ENCODE results near the gene GRIK4. TPM values are rescaled to one million over a fixed set of nuclear protein-coding genes. Genes with fewer than 3 reads are reported as not detected.

GRIK4 gene
- total and polyA plus RNA-seq, 2 of the 4 experiments (the other 2 are of a cell fraction) = 0.18 to 0.38 TPM

- WGBS, 2 experiments (ENCODE audit: extremely low coverage in 2 of 2, insufficient read length in 1 of 2) = 20% methylated on average over 1 of the region's 7 CpGs; no CpG with 5 or more reads in 1 of the 2 experiments
- no peak overlapping the region for H3K14ac ChIP-seq (replicated peaks; ENCODE audit: low read depth, low read length)
- H3K9ac ChIP-seq (ENCODE audit: low read depth, low read length) = no peak overlapping the region
- H4K5ac ChIP-seq (ENCODE audit: low read depth, low read length) = no peak overlapping the region
- peaks cover 5% of the 10 kb centered on the region for H3K27me3 ChIP-seq (ENCODE audit: control insufficient read depth, insufficient read depth, low read length)
- TF ChIP-seq, protein P1, sequence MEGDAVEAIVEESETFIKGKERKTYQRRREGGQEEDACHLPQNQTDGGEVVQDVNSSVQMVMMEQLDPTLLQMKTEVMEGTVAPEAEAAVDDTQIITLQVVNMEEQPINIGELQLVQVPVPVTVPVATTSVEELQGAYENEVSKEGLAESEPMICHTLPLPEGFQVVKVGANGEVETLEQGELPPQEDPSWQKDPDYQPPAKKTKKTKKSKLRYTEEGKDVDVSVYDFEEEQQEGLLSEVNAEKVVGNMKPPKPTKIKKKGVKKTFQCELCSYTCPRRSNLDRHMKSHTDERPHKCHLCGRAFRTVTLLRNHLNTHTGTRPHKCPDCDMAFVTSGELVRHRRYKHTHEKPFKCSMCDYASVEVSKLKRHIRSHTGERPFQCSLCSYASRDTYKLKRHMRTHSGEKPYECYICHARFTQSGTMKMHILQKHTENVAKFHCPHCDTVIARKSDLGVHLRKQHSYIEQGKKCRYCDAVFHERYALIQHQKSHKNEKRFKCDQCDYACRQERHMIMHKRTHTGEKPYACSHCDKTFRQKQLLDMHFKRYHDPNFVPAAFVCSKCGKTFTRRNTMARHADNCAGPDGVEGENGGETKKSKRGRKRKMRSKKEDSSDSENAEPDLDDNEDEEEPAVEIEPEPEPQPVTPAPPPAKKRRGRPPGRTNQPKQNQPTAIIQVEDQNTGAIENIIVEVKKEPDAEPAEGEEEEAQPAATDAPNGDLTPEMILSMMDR (conservative IDR thresholded peaks at IDR 0.05; ENCODE audit: low read depth, low read length) = no peak
- TF ChIP-seq CHD1 (IDR thresholded peaks at IDR 0.05; ENCODE audit: low read depth, low read length) (no peak), ELK1 (IDR thresholded peaks at IDR 0.05; ENCODE audit: borderline replicate concordance, low read depth, low read length) (no peak), BHLHE40 (IDR thresholded peaks at IDR 0.05; ENCODE audit: low read depth, low read length) (no peak), RAD21 (IDR thresholded peaks at IDR 0.05; ENCODE audit: low read length) (no peak), FOS (IDR thresholded peaks at IDR 0.05; ENCODE audit: low read depth, low read length) (no peak), NFE2L2 (IDR thresholded peaks at IDR 0.05; ENCODE audit: low read depth, low read length) (no peak), SMC3 (IDR thresholded peaks at IDR 0.05; ENCODE audit: low read depth, low read length) (no peak), USF2 (IDR thresholded peaks at IDR 0.05; ENCODE audit: low read depth, low read length) (no peak), MAFK (IDR thresholded peaks at IDR 0.05; ENCODE audit: low read depth, low read length) (no peak), CEBPB (IDR thresholded peaks at IDR 0.05; ENCODE audit: low read depth, low read length) (no peak), MXI1 (IDR thresholded peaks at IDR 0.05; ENCODE audit: borderline replicate concordance, low read depth, low read length) (no peak), RCOR1 (IDR thresholded peaks at IDR 0.05; ENCODE audit: insufficient replicate concordance, low read length) (no peak), MAZ (IDR thresholded peaks at IDR 0.05; ENCODE audit: borderline replicate concordance, low read depth, low read length) (no peak), POLR2A (IDR thresholded peaks at IDR 0.05; ENCODE audit: low read depth, low read length) (no peak), RFX5 (IDR thresholded peaks at IDR 0.05; ENCODE audit: low read depth, low read length) (no peak)
- CTCF ChIA-PET = no interaction called here
- in situ Hi-C loops (cut with MboI; ENCODE audit: low sequenced_read_pairs) = no loop called here
- H2AK9ac ChIP-seq (replicated peaks; ENCODE audit: low read depth, low read length, poor library complexity) = no peak overlapping the region
- DNase-seq (no peak), ATAC-seq (ENCODE audit: low read depth) (no peak)
- no peaks in the 10 kb centered on the region for H3K36me3 ChIP-seq (ENCODE audit: control insufficient read depth, insufficient read depth, low read length)
- no peak overlapping the region for H3K4me2 ChIP-seq (ENCODE audit: low read depth, low read length)
- H3K4me1 ChIP-seq (ENCODE audit: control insufficient read depth, insufficient read depth, low read length) = no peaks in the 10 kb centered on the region
- no peak overlapping the region for H3K23ac ChIP-seq (ENCODE audit: low read depth, low read length)
- H3K27ac ChIP-seq (ENCODE audit: insufficient read depth, low read length) = no peak overlapping the region
- no peak overlapping the region for H2AK5ac ChIP-seq (ENCODE audit: low read depth, low read length)
- H3K18ac ChIP-seq (ENCODE audit: low read depth, low read length) = no peak overlapping the region
- no peaks in the 10 kb centered on the region for H3K9me3 ChIP-seq (ENCODE audit: control insufficient read depth, insufficient read depth, low read length)
- no peak overlapping the region for H4K8ac ChIP-seq (ENCODE audit: low read depth in 2 of 2, low read length in 2 of 2)
- no peak overlapping the region for H4K91ac ChIP-seq (ENCODE audit: insufficient read depth, low read depth, low read length)
- no peak overlapping the region for H2AFZ ChIP-seq (replicated peaks; ENCODE audit: low read length, poor library complexity)
- no peak overlapping the region for H3K56ac ChIP-seq (ENCODE audit: extremely low read depth, insufficient read depth, low read length)
- no peaks in the 10 kb centered on the region for H4K20me1 ChIP-seq (ENCODE audit: insufficient read depth, low read length)
- POLR2A ChIA-PET (ENCODE audit: unreplicated experiment) = no interaction called here
- no peaks in the 10 kb centered on the region for H3K79me1 ChIP-seq (ENCODE audit: low read depth in 1 of 2, low read length in 2 of 2)
- dilution Hi-C loops (cut with HindIII; ENCODE audit: low sequenced_read_pairs, unreplicated experiment) = no loop called here
- no peak overlapping the region for H2BK5ac ChIP-seq (ENCODE audit: low read depth, low read length, poor library complexity, severe bottlenecking)
- no peak overlapping the region for H2BK20ac ChIP-seq (ENCODE audit: low read depth, low read length)
- intact Hi-C loops (cut with micrococcal nuclease) = no loop called here
- no TSS peak for BruUV-seq (replicated peaks)
- no peak overlapping the region for H2BK120ac ChIP-seq (ENCODE audit: low read depth, low read length)
- H2BK15ac ChIP-seq (ENCODE audit: low read depth, low read length) = no peak overlapping the region
- H3K9me1 ChIP-seq (ENCODE audit: insufficient read depth, low read length) = no peaks in the 10 kb centered on the region
- H3K4ac ChIP-seq (ENCODE audit: low read depth, low read length) = no peak overlapping the region
- H3K4me3 ChIP-seq (ENCODE audit: insufficient read depth, low read depth, low read length) = no peak overlapping the region
Measured at GRCh38 chr11:120827198-120827597, 315.6 kb downstream of the GRIK4 start.
